HG03139 (cell line): ENCODE measurements around the gene RASL10B.

Source experiments
- ATAC-seq: cut with Tn5 transposase; IDR thresholded peaks from one replicate; pipeline ENCODE4 v1.9.1; 2021; ENCODE audit not compliant: unreplicated experiment

Gene RASL10B

GRCh38 chr17:35791681-35792350 lies 60.4 kb downstream of the RASL10B start:
- no peak for ATAC-seq
